Peyer's patch (tissue), 4 donors: Measurements from ENCODE around the gene CDC14B.

Experiments
- CTCF ChIP-seq, 6 experiments: fragments of 450-650 bp in 4 of 6; fragments of 200-600 bp in 2 of 6; sonication (generic) in 1 of 6; IDR thresholded peaks; one replicate each; pipeline ENCODE4 v1.5.1; 2017 to 2019; ENCODE audit warnings: antibody characterized with exemption in 6 of 6, mild to moderate bottlenecking in 3 of 6, moderate library complexity in 1 of 6
- POLR2A ChIP-seq, 2 donors: fragments of 450-650 bp; IDR thresholded peaks; one replicate each; pipeline ENCODE4 v1.5.1; 2017; ENCODE audit warnings: antibody characterized with exemption in 2 of 2, mild to moderate bottlenecking in 2 of 2, moderate library complexity in 2 of 2

DNA sequence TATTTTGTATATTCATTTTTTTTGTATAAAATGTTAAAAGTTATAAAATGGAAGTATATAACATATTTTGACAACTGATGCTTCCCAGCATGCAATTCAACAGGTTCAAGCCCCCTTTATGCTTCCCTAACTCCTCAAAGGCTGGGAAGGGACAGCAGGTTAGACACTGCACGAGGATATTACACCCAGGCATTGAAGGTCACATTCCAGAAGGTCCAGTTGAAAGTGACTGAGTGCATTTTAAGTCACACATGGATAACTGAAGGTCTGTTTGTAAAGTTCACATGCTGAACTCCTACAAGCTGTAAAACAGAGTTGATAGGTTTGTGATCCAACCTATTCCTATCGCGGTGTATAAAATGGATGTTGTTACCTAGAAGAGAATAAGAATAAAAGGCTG lies 21.9 kb upstream of the CDC14B start:
- no peak for TF ChIP-seq CTCF (IDR thresholded peaks at IDR 0.05)
- TF ChIP-seq POLR2A (IDR thresholded peaks at IDR 0.05): no peak
